ENCODE measurements around the gene TANK.
"Not testable (repeated sequence)": the region's sequence is repeated elsewhere in the genome, so short reads cannot be mapped to it uniquely, and the experiment has no call there.

The TANK gene

GRCh38 chr2:161166538-161167409 lies 6.5 kb downstream of the TANK start:
- no peak for DNase-seq (ENCODE audit: low read depth)

DNA sequence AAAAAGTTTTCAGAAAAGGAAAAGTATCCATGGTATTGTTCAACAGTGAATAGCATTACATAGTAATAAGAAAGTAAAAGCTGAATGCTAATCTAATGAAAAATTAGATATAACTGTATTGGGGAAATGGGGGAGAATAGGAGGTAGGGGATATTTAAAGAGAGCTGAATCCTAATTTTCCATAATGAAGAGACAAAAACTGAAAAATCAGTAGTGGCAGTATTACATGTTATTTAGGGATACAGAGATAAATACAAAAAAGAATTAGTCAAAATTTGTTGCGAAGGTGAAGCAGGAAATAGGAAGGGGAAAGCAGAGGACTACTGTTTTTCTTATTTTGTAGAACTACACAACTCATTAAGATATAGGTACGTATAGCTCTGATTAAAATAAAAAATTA lies 9.1 kb downstream of the TANK start:
- no peak for DNase-seq (ENCODE audit: low read depth)

DNA sequence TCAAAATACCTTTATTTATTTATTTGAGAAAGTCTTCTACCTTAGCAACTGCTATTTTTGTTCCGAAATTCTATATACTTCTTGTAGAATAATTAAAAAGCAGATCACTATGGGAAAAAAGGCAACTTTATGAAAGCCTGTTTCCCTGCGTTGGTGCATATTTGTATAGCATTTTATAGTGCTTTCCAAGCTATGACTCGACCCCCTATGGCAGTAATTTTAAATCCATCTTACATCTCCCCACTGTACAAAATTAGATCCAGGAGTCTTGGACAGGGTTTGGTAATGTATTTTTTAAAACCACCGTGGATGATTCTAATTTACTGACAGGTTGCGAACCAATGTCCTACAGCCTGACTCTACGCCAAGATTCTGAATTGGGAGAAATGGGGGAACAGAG lies 10.1 kb downstream of the TANK start:
- DNase-seq (ENCODE audit: low read depth), result no peak

GRCh38 chr2:161170958-161171932 lies 11.0 kb downstream of the TANK start:
- DNase-seq (ENCODE audit: low read depth), result no peak

DNA sequence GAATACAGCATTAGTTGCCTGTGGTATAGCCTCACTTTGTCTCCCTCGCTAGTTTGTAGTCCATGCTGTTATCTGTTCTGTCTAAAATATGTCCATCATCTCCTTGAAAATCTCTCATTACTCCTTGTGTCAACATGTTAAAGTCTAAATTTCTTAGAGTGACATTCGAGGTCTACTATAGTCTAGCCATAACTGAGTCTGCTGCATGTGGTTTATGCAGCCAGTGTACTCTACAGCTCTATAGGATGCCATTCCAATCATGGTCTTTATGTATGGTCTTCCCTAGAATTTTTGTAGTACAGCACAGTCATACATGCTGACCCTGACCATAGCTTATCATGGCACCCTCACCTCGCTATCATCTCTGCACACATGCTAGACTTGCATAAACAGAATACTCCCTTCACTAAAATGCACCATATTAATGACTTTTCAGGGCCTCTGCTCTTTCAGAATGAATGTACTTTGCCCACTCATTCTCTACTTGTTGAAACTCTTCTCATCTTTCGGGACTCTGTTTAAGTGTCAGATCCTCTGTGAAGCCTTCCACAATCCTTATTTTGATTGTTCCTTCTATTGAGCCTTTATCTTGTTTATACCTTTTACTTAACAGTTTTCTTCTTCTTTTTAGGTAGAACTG lies 12.8 kb downstream of the TANK start:
- DNase-seq (ENCODE audit: low read depth), result no peak

- DNase-seq (ENCODE audit: low read depth), result no peak
Observed at GRCh38 chr2:161173541-161174194, 13.4 kb downstream of the TANK start.

GRCh38 chr2:161177969-161178368 lies 17.7 kb downstream of the TANK start:
- DNase-seq (ENCODE audit: low read depth), result no peak

DNA sequence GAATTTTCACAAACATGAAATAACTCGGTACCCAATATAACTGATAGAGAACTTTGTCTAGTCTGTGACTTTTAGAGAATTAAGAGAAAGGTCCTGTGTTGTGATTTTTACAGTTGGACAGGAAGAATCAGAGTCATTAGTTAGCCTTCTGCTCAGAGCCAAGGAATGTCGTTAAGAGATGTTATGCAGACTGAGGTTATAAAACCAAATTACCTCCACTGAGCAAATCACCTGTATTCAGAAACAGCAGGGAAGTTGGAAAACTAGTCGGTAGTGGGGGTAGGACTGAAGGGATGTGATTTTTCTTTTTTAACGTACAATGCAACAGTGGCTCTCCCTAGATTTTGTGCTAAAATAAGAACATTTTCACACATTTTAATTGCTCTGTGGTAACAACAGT lies 18.5 kb downstream of the TANK start:
- no peak for DNase-seq (ENCODE audit: low read depth)

GRCh38 chr2:161190050-161190449 lies 29.8 kb downstream of the TANK start:
- no peak for DNase-seq (ENCODE audit: low read depth)

- DNase-seq (ENCODE audit: low read depth), result not testable (repeated sequence)
Observed at GRCh38 chr2:161195602-161196001, 35.4 kb downstream of the TANK start.

DNA sequence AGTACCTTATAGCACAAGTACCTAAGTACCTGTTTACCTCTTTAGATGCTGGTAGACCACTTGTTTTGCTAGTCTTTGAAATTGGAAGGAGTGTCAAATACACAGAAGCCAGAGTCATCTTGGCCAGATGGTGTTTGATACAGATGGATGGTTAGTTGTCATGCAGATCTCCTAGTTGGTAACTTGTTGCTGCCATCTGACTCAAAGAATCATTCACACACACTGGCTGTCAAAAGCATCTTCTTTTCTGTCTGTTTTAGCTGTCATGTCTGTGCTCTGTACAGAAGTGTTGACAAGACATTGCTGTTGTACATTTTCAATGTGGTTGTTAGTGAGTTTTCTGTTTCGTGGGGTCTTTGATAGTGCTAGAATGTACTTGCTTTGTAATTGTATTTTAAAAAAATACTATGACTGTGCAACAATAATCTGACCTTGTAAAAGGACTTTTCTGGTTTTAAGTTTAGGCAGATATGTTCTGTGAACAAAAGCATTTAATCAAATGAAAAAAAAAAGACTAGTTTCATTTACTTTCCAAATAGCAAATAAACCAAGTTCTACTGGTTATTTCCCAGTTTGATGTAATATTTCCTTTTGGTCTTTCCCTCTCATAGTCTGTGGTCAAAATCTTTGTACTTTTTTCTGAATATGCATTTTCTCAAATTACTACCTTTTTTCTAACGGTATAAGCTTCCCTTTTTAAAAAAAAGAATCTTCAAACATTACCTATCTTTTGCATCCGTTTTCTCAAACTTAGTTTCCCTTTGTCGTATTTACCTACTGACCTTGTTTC lies 39.9 kb downstream of the TANK start:
- no peak for DNase-seq (ENCODE audit: low read depth)

DNA sequence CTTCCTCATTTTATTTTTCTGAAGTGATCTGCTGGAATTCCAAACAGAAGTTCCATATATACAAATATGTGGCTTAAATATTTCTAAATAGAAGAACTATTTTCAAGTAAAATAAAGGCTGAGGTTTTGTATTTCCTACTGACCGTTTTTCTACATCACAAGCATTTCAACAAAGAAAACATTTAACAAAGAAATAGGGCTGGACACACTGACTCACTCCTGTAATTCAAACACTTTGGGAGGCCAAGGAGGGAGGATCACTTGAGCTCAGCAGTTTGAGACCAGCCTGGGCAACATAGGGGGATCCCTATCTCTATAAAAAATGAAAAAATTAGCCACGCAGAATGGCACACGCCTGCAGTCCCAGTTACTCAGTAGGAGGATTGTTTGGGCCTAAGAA lies 44.6 kb downstream of the TANK start:
- DNase-seq (ENCODE audit: low read depth), result no peak

GRCh38 chr2:161206471-161207032 lies 46.3 kb downstream of the TANK start:
- DNase-seq (ENCODE audit: low read depth), result peak; percentile 11

DNA sequence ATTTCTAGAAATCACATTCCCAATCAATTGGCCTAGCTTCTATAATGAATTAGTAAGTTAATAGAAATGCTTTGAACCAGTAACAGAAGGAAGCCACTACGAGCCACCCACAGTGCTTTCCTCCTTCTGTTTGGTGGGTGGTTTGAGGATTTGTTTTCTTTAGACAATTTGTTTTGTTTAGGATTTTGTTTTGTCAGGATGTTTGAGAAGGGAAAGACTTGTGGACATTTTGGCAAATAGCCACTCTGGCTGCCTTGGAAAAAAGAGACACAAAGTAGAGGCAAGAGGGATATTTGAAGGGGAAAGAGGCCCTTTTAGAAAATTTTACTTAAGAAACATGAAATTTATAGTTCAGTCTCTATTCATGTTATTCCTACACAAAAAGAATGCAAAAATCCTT lies 47.7 kb downstream of the TANK start:
- no peak for DNase-seq (ENCODE audit: low read depth)

- peak; percentile 58 for DNase-seq (ENCODE audit: low read depth)
Observed at GRCh38 chr2:161208527-161209139, 48.4 kb downstream of the TANK start.

- DNase-seq (ENCODE audit: low read depth), result no peak
Observed at GRCh38 chr2:161209902-161210301, 49.7 kb downstream of the TANK start.

- DNase-seq (ENCODE audit: low read depth), result no peak
Observed at GRCh38 chr2:161217597-161218185, 57.5 kb downstream of the TANK start.

DNA sequence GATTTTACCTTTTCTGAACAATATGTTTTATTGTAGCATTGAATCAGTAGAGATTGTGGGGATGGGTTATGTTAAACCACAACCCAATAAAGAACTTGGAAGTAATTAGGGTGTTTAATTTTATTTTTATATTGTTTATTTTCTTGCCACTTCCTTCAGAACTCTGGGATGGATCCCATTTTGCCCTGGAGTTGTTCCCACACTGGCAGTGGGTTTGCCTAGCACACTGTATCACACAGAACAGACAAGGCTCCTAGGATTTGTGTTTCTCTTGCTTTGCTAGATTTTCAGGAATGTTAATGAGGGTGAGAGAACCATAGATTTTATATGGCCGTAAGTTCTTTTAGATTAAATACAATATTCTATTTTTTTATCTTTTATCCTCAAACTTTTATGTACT lies 59.0 kb downstream of the TANK start:
- DNase-seq (ENCODE audit: low read depth), result no peak

- DNase-seq (ENCODE audit: low read depth), result no peak
Observed at GRCh38 chr2:161223139-161223732, 63.0 kb downstream of the TANK start.
